Measurements from ENCODE around the gene EYA4.

Gene EYA4

GRCh38 chr6:133245422-133245903 lies 4.3 kb downstream of the EYA4 start:
- H3K4me2 ChIP-seq (ENCODE audit: low read depth, low read length, poor library complexity, severe bottlenecking) = no peak overlapping the region
- H3K9me2 ChIP-seq (replicated peaks; ENCODE audit: insufficient read depth, low read length) = no peaks in the 10 kb centered on the region
- no peaks in the 10 kb centered on the region for H3K79me2 ChIP-seq (ENCODE audit: insufficient read depth, low read length)
- no peaks in the 10 kb centered on the region for H3K9me3 ChIP-seq (ENCODE audit: insufficient read depth, low read length)
- no peak overlapping the region for H3K27ac ChIP-seq (ENCODE audit: low read depth, low read length)
- H3K4me3 ChIP-seq (ENCODE audit: insufficient read depth, low read length, poor library complexity, severe bottlenecking) = no peak overlapping the region
- H3F3A ChIP-seq (ENCODE audit: insufficient read depth) = no peaks in the 10 kb centered on the region
- no peaks in the 10 kb centered on the region for H3K36me3 ChIP-seq (ENCODE audit: low read length)
- H2AFZ ChIP-seq (ENCODE audit: low read depth, low read length, severe bottlenecking) = no peak overlapping the region
- TF ChIP-seq CTCF (IDR thresholded peaks at IDR 0.05; ENCODE audit: insufficient read depth, low read length, poor library complexity, severe bottlenecking) (no peak), EZH2phosphoT487 (conservative IDR thresholded peaks at IDR 0.05; ENCODE audit: low read length) (no peak)
- H3K27me3 ChIP-seq (ENCODE audit: low read length) = no peaks in the 10 kb centered on the region
- H4K20me1 ChIP-seq (ENCODE audit: low read depth, low read length) = no peaks in the 10 kb centered on the region
- H3K9ac ChIP-seq (ENCODE audit: low read length) = no peak overlapping the region

GRCh38 chr6:133247581-133247980 lies 6.4 kb downstream of the EYA4 start:
- H3K9ac ChIP-seq (ENCODE audit: low read length) = no peak overlapping the region
- no peaks in the 10 kb centered on the region for H3F3A ChIP-seq (ENCODE audit: insufficient read depth)
- H3K4me2 ChIP-seq (ENCODE audit: low read depth, low read length, poor library complexity, severe bottlenecking) = no peak overlapping the region
- TF ChIP-seq EZH2phosphoT487 (conservative IDR thresholded peaks at IDR 0.05; ENCODE audit: low read length) = no peak
- no peak for TF ChIP-seq CTCF (IDR thresholded peaks at IDR 0.05; ENCODE audit: insufficient read depth, low read length, poor library complexity, severe bottlenecking)
- no peaks in the 10 kb centered on the region for H3K9me2 ChIP-seq (replicated peaks; ENCODE audit: insufficient read depth, low read length)
- H3K36me3 ChIP-seq (ENCODE audit: low read length) = no peaks in the 10 kb centered on the region
- no peak overlapping the region for H2AFZ ChIP-seq (ENCODE audit: low read depth, low read length, severe bottlenecking)
- H4K20me1 ChIP-seq (ENCODE audit: low read depth, low read length) = no peaks in the 10 kb centered on the region
- no peaks in the 10 kb centered on the region for H3K27me3 ChIP-seq (ENCODE audit: low read length)
- no peaks in the 10 kb centered on the region for H3K9me3 ChIP-seq (ENCODE audit: insufficient read depth, low read length)
- no peaks in the 10 kb centered on the region for H3K79me2 ChIP-seq (ENCODE audit: insufficient read depth, low read length)
- no peak overlapping the region for H3K4me3 ChIP-seq (ENCODE audit: insufficient read depth, low read length, poor library complexity, severe bottlenecking)
- no peak overlapping the region for H3K27ac ChIP-seq (ENCODE audit: low read depth, low read length)

- no peaks in the 10 kb centered on the region for H3K9me2 ChIP-seq (replicated peaks; ENCODE audit: insufficient read depth, low read length)
- H3K9ac ChIP-seq (ENCODE audit: low read length) = no peak overlapping the region
- no peak overlapping the region for H2AFZ ChIP-seq (ENCODE audit: low read depth, low read length, severe bottlenecking)
- TF ChIP-seq CTCF (IDR thresholded peaks at IDR 0.05; ENCODE audit: insufficient read depth, low read length, poor library complexity, severe bottlenecking) = no peak
- TF ChIP-seq EZH2phosphoT487 (conservative IDR thresholded peaks at IDR 0.05; ENCODE audit: low read length) = no peak
- H3K79me2 ChIP-seq (ENCODE audit: insufficient read depth, low read length) = no peaks in the 10 kb centered on the region
- no peak overlapping the region for H3K4me3 ChIP-seq (ENCODE audit: insufficient read depth, low read length, poor library complexity, severe bottlenecking)
- no peaks in the 10 kb centered on the region for H3F3A ChIP-seq (ENCODE audit: insufficient read depth)
- no peaks in the 10 kb centered on the region for H3K27me3 ChIP-seq (ENCODE audit: low read length)
- no peaks in the 10 kb centered on the region for H3K9me3 ChIP-seq (ENCODE audit: insufficient read depth, low read length)
- no peak overlapping the region for H3K27ac ChIP-seq (ENCODE audit: low read depth, low read length)
- no peaks in the 10 kb centered on the region for H3K36me3 ChIP-seq (ENCODE audit: low read length)
- H4K20me1 ChIP-seq (ENCODE audit: low read depth, low read length) = no peaks in the 10 kb centered on the region
- H3K4me2 ChIP-seq (ENCODE audit: low read depth, low read length, poor library complexity, severe bottlenecking) = no peak overlapping the region
These were observed 7.3 kb downstream of the EYA4 start for GRCh38 chr6:133248241-133249001.

All from SU-DHL-6 (cell line).